Aorta (tissue), 5 donors: ENCODE data around the gene IQSEC2. TPM values are rescaled to one million over a fixed set of nuclear protein-coding genes. Genes with fewer than 3 reads are reported as not detected.

Experiments
- ATAC-seq: fragments of 200-7000 bp; cut with Tn5 transposase; one replicate; pipeline ENCODE4 v1.9.1; 2022; ENCODE audit warnings: moderate library complexity; ENCODE audit not compliant: low FRiP score
- DNase-seq, 2 donors: peaks; one replicate each; pipeline ENCODE4 v3.0.0-alpha.2; 2020
- H3K27ac ChIP-seq, 2 donors: one replicate each; pipeline ENCODE4 v1.5.1; 2013; ENCODE audit warnings: low read length in 2 of 2, mild to moderate bottlenecking in 2 of 2, moderate library complexity in 2 of 2, control low read depth in 1 of 2, inconsistent platforms in 1 of 2, low read depth in 1 of 2
- H3K27me3 ChIP-seq, 2 donors: one replicate each; pipeline ENCODE4 v1.6.1; 2013; ENCODE audit warnings: control low read depth in 1 of 2, low read length in 1 of 2, mild to moderate bottlenecking in 1 of 2, moderate library complexity in 1 of 2; ENCODE audit not compliant: insufficient read depth in 2 of 2, control insufficient read depth in 1 of 2
- H3K36me3 ChIP-seq, 2 donors: one replicate each; pipeline ENCODE4 v1.6.1; 2013; ENCODE audit warnings: control low read depth in 1 of 2, low read length in 1 of 2, mild to moderate bottlenecking in 1 of 2; ENCODE audit not compliant: insufficient read depth in 2 of 2, control insufficient read depth in 1 of 2
- H3K4me1 ChIP-seq, 2 donors: one replicate each; pipeline ENCODE4 v1.6.1; 2013; ENCODE audit warnings: low read length in 2 of 2, control low read depth in 1 of 2, mild to moderate bottlenecking in 1 of 2, moderate library complexity in 1 of 2; ENCODE audit not compliant: insufficient read depth in 2 of 2, control insufficient read depth in 1 of 2
- H3K4me3 ChIP-seq, 2 donors: one replicate each; pipeline ENCODE4 v1.5.1; 2013; ENCODE audit warnings: low read length in 2 of 2, control low read depth in 1 of 2, mild to moderate bottlenecking in 1 of 2
- H3K9me3 ChIP-seq: one replicate; pipeline ENCODE4 v1.6.1; 2013; ENCODE audit warnings: mild to moderate bottlenecking, low read length; ENCODE audit not compliant: control insufficient read depth
- WGBS, 2 donors: extraction: QIAGEN DNeasy Blood & Tissue Kit; methylation state at CpG; one replicate each; pipeline ENCODE4 v1.1.7; 2013; 5-methylcytosine and 5-hydroxymethylcytosine counted together
- intact Hi-C, 2 donors: fragments of 100-400 bp; cut with DNase I; formaldehyde crosslinking; loops; one replicate each; pipeline versions ENCODE4 v1.14.2 to v1.15.0; 2022
- polyA plus RNA-seq, 2 donors: library from polyadenylated mRNA; stranded (reverse); fragments of 200-250 nt; gene quantifications; one replicate each; pipeline ENCODE4 v1.2.3, GENCODE V29; 2013
- total RNA-seq, 2 donors: library from RNA; stranded (reverse); fragmentation: NEBNext Ultra II Directional; extraction: Animal tissue kit (Norgen Biotek cat#: 25700); gene quantifications; one replicate each; pipeline ENCODE4 v1.2.1, GENCODE V29; 2021
- donor health status: healthy with polysubstance abuse.
- donor health status: Bipolar disorder and iron deficiency.
- donor health status: DM: no; HTN: no; CAD: no.
- donor health status: DM: no; HTN: no; CAD: no.
- donor health status: DM: yes; HTN: yes; CAD: no.

Gene IQSEC2
- total and polyA plus RNA-seq, 4 donors = 15.2 to 27.4 (median 16.2) TPM

- Histone ChIP-seq H3K27me3 (no peaks in the 10 kb centered on the region), H3K4me1 (no peaks in the 10 kb centered on the region), H3K9me3 (no peaks in the 10 kb centered on the region), H3K27ac (no peak overlapping the region), H3K36me3 (no peaks in the 10 kb centered on the region), H3K4me3 (no peak overlapping the region)
- no peak for DNase-seq
- 84 to 94% methylated on average over 7 of the region's 7 CpGs for WGBS, 2 donors
- intact Hi-C loops = loop anchor here (5.0 to 10.0 kb wide), 2 partner anchors 127 to 1745 kb away; no protein-coding TSS in a partner anchor
- no peak for ATAC-seq
Observed at GRCh38 chrX:53309837-53310236, 28.5 kb upstream of the IQSEC2 start.

- Histone ChIP-seq H3K9me3 (no peaks in the 10 kb centered on the region), H3K27me3 (no peaks in the 10 kb centered on the region), H3K4me3 (no peak overlapping the region), H3K27ac (no peak overlapping the region), H3K36me3 (no peaks in the 10 kb centered on the region), H3K4me1 (no peaks in the 10 kb centered on the region)
- no peak for ATAC-seq
- WGBS, 2 donors = 91 to 96% methylated on average over 4 of the region's 4 CpGs
- DNase-seq = no peak
- intact Hi-C loops = no loop called here
Observed at GRCh38 chrX:53308836-53309235, 27.5 kb upstream of the IQSEC2 start.

- intact Hi-C loops = no loop called here
- H3K27ac ChIP-seq = no peak overlapping the region
- DNase-seq = no peak
Observed at GRCh38 chrX:53305996-53306937, 24.9 kb upstream of the IQSEC2 start.

GRCh38 chrX:53305219-53305995 is 24.0 kb upstream of the IQSEC2 start:
- ATAC-seq (no peak), DNase-seq (no peak)
- Histone ChIP-seq H3K4me3 (no peak overlapping the region), H3K36me3 (no peaks in the 10 kb centered on the region), H3K27ac (no peak overlapping the region), H3K27me3 (no peaks in the 10 kb centered on the region), H3K4me1 (no peaks in the 10 kb centered on the region), H3K9me3 (no peaks in the 10 kb centered on the region)
- 89 to 97% methylated on average over 8 of the region's 8 CpGs for WGBS, 2 donors
- intact Hi-C loops = no loop called here

More at GRCh38 chrX:53305996-53306937, 24.9 kb upstream of the IQSEC2 start:
- Histone ChIP-seq H3K4me3 (no peak overlapping the region), H3K27me3 (no peaks in the 10 kb centered on the region), H3K4me1 (no peaks in the 10 kb centered on the region), H3K36me3 (no peaks in the 10 kb centered on the region), H3K9me3 (no peaks in the 10 kb centered on the region)
- WGBS, 2 donors = 62 to 64% methylated on average over 9 of the region's 9 CpGs
- ATAC-seq = peak; percentile 41

GRCh38 chrX:53303195-53303594 is 21.8 kb upstream of the IQSEC2 start:
- Histone ChIP-seq H3K27me3 (no peaks in the 10 kb centered on the region), H3K36me3 (no peaks in the 10 kb centered on the region), H3K4me3 (no peak overlapping the region), H3K4me1 (no peaks in the 10 kb centered on the region), H3K27ac (no peak overlapping the region), H3K9me3 (no peaks in the 10 kb centered on the region)
- DNase-seq (no peak), ATAC-seq (no peak)
- intact Hi-C loops = no loop called here
- 92 to 94% methylated on average over 5 of the region's 5 CpGs for WGBS, 2 donors

GRCh38 chrX:53300157-53300556 is 18.8 kb upstream of the IQSEC2 start:
- 85 to 95% methylated on average over 3 of the region's 3 CpGs for WGBS, 2 donors
- Histone ChIP-seq H3K4me1 (no peaks in the 10 kb centered on the region), H3K9me3 (no peaks in the 10 kb centered on the region), H3K36me3 (no peaks in the 10 kb centered on the region), H3K27ac (no peak overlapping the region), H3K4me3 (no peak overlapping the region), H3K27me3 (no peaks in the 10 kb centered on the region)
- no peak for DNase-seq
- ATAC-seq = no peak
- intact Hi-C loops = no loop called here

GRCh38 chrX:53294024-53294648 is 12.8 kb upstream of the IQSEC2 start:
- ATAC-seq = no peak
- H3K4me1 ChIP-seq = no peaks in the 10 kb centered on the region
- H3K9me3 ChIP-seq = no peaks in the 10 kb centered on the region
- H3K27ac ChIP-seq = no peak overlapping the region
- intact Hi-C loops = no loop called here
- no peaks in the 10 kb centered on the region for H3K27me3 ChIP-seq
- H3K4me3 ChIP-seq = no peak overlapping the region
- no peaks in the 10 kb centered on the region for H3K36me3 ChIP-seq
- DNase-seq = no peak
- 90 to 96% methylated on average over 8 of the region's 8 CpGs for WGBS, 2 donors

GRCh38 chrX:53291596-53291995 is 10.2 kb upstream of the IQSEC2 start:
- 80 to 87% methylated on average over 3 of the region's 3 CpGs for WGBS, 2 donors
- H3K9me3 ChIP-seq = no peaks in the 10 kb centered on the region
- intact Hi-C loops = no loop called here
- DNase-seq (no peak), ATAC-seq (no peak)
- no peak overlapping the region for H3K4me3 ChIP-seq
- H3K27ac ChIP-seq = no peak overlapping the region
- H3K4me1 ChIP-seq = no peaks in the 10 kb centered on the region
- H3K36me3 ChIP-seq = no peaks in the 10 kb centered on the region
- no peaks in the 10 kb centered on the region for H3K27me3 ChIP-seq
